HL-60/S4 treated with retinoic acid at 250 ng/mL for 4 days and 3 days (cell line): ENCODE results near the gene ICAM5.

Source experiments
- in situ Hi-C: fragments of 300-500 bp; cut with MboI; formaldehyde crosslinking; loops from 2 replicates; pipeline ENCODE4 v1.7.0; 2022; ENCODE audit warnings: low sequenced_read_pairs

Gene ICAM5

DNA sequence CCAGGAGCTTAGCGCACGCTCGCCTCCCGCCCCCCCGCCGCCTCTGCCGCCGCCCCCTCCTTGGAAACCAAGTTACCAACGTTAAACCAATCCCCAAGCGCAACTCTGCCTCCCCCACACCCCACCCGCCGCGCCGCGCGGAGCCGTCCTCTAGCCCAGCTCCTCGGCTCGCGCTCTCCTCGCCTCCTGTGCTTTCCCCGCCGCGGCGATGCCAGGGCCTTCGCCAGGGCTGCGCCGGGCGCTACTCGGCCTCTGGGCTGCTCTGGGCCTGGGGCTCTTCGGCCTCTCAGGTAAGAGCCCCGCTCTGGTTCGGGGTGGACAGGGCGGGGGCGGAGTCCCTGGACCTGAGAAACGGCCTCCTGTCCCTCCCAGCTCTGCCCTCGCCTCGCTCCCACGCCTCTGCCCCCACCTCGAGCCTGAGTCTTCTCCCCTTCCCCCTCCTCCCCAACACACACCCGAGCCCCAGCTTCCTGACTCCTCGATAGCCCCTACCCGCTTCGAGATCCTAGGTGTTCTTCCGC is at the start of gene ICAM5:
TSS of gene ICAM5 (plus strand) at position 117 of the 521 bp plus-strand sequence. CDS start at position 209, 92 bp downstream.
- in situ Hi-C loops = no loop called here

DNA sequence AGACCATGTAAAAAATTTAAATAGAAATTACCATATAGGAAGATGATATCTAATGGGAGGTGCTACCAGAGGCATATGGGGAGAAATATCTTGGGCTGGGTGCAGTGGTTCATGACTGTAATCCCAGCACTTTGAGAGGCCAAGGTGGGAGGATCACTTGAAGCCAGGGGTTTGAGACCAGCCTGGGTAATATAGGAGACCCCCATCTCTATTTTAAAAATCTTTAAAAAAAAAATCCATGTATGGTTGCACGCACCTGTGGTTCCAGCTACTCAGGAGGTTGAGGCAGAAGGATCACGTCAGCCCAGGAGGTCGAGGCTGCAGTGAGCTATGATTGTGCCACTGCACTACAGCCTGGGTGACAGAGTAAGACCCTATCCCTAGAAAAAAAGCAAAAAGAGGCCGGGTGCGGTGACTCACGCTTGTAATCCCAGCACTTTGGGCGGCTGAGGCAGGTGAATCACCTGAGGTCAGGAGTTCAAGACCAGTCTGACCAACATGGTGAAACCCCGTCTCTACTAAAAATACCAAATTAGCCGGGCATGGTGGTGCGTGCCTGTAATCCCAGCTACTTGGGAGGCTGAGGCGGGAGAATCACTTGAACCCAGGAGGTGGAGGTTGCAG is 47.8 kb upstream of the ICAM5 start:
- in situ Hi-C loops = loop anchor here (10.0 kb wide), 1 partner anchor 307 kb away; the partner anchor contains the start of gene OLFM2

DNA sequence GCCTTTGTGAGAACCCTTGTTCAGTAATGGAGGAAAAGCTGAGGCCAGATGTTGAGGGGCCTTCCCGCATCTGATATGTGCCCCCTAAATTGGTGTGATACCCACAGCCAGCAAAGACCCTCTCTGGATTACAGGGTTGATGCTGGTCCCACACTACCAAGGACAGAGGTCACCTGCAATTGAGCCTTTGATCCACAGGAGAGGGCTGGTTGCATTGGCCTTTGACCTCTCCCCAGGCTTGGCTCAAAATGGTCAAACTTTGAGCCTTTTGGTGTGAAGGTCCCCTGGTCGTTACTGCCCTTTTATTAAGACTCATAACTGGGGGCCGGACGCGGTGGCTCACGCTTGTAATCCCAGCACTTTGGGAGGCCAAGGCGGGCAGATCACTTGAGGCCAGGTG is 46.1 kb upstream of the ICAM5 start:
- in situ Hi-C loops = loop anchor here (10.0 kb wide), 1 partner anchor 309 kb away; the partner anchor contains the start of gene OLFM2

- in situ Hi-C loops = loop anchor here (10.0 kb wide), 1 partner anchor 311 kb away; the partner anchor contains the start of gene OLFM2
These were observed 44.4 kb upstream of the ICAM5 start for GRCh38 chr19:10245189-10245939.

DNA sequence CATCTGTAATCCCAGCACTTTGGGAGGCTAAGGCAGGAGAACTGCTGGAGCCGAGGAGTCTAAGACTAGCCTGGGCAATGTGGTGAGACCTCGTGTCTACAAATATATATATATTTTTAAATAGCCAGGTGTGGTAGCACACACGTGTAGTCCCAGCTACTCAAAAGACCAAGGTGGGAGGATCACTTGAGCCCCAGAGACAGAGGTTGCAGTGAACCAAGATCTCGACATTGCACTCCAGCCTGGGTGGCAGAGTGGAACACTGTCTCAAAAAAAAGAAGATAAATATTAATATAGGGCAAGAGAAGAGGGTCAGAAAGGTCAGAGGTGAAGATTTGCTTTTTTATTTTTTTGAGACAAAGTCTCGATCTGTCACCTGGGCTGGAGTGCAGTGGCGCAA is 43.2 kb upstream of the ICAM5 start:
- in situ Hi-C loops = loop anchor here (10.0 kb wide), 1 partner anchor 312 kb away; the partner anchor contains the start of gene OLFM2

DNA sequence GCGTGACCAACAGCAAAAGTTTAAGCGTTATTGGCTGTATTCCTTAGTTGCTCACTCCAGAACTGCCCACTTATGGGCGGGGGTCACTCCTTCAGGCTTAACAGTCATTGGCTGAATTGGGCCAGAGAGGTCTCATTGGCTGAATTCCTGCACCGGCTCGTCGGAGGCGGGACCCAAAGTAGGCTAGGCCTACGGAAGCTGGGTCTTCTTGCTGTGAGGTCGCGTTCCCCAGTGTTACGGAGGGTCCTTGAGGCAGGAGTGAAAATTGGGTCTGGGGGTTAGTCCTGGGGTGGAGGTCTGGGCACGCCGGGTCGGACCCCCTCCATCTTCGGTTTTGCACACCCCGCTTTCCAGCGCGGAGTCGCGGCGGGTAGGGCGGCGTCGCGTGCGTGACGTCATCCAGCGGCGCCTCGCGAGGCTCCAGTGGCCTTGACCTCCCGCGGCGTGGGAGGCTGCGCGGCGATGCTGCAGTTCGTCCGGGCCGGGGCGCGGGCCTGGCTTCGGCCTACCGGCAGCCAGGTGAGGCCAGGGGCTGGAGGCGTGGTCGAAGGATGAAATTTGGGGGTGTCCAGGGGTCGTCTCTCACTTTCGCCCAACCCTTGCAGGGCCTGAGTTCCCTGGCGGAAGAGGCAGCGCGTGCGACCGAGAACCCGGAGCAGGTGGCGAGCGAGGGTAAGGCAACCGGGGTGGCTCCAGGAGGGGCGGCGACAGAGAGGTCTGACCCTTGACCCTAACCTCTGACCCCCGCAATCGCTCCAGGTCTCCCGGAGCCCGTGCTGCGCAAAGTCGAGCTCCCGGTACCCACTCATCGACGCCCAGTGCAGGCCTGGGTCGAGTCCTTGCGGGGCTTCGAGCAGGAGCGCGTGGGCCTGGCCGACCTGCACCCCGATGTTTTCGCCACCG is 37.7 kb upstream of the ICAM5 start, which contains the start of gene MRPL4:
TSS of gene MRPL4 (plus strand) at position 423 of the 903 bp plus-strand sequence. CDS start at position 463, 40 bp downstream.
- in situ Hi-C loops = no loop called here

DNA sequence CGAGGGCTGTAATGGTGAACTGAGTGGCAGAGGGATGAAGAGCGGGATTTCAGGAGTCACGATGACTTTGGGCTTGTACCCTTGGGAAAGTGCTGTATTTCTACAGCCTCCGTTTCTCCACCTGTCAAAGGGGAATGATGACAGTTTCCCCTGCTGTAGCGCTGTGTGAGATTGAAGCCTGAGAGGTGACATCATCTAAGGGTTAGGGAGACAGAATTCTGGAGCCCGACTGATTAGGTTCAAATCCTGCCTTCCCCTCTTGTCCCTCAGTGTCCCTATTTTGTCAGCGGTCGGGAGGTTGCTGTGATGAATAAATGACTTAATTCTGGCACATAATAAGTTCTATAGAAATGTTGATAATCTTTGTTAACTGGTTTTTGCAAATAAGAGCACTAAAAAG is 37.0 kb upstream of the ICAM5 start:
- in situ Hi-C loops = no loop called here

- in situ Hi-C loops = no loop called here
These were observed 35.5 kb upstream of the ICAM5 start for GRCh38 chr19:10254244-10254643.

- in situ Hi-C loops = no loop called here
These were observed 34.4 kb upstream of the ICAM5 start for GRCh38 chr19:10255358-10255757.

- in situ Hi-C loops = no loop called here
These were observed 33.2 kb upstream of the ICAM5 start for GRCh38 chr19:10256551-10256950.

GRCh38 chr19:10256970-10257615 is 32.7 kb upstream of the ICAM5 start:
- in situ Hi-C loops = no loop called here

- in situ Hi-C loops = no loop called here
These were observed 31.6 kb upstream of the ICAM5 start for GRCh38 chr19:10258080-10258710.

GRCh38 chr19:10259162-10259905 is 30.4 kb upstream of the ICAM5 start:
- in situ Hi-C loops = no loop called here

DNA sequence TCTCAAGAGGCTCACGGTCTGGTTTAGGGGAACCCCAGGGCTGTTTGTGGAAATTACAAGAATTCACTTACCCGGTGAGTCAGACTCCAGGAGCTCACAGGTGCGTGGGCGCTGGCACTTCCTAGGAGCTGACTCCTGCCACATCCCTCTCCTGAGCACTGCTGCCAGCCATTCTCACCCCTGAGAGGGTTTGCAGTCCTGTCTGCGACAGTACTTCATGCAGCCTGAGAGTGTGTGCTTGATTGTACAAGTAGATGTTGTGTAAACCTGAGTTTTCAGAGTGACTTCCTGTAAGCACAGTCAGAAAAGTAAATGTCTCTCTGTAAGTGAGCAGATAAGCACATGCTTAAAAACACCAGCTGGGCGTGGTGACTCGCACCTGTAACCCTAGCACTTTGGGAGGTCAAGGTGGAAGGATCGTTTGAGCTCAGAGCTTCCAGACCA is 29.6 kb upstream of the ICAM5 start:
- in situ Hi-C loops = no loop called here

GRCh38 chr19:10262771-10263170 is 27.0 kb upstream of the ICAM5 start:
- in situ Hi-C loops = no loop called here

DNA sequence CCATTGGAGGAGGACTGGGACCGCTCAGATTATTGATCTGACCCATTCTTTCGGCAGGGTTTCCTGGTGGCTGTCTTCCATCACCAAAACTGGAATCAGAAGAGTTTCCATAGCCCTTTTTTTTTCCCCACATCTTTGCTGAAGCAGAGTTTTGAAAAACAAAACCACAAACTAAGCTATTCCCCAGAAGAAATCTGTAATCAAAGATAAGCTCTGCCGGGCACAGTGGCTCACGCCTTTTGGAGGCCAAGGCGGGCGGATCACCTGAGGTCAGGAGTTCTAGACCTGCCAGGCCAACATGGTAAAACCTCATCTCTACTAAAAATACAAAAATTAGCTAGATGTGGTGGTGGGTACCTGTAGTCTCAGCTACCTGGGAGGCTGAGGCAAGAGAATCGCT is 23.0 kb upstream of the ICAM5 start:
- in situ Hi-C loops = no loop called here

DNA sequence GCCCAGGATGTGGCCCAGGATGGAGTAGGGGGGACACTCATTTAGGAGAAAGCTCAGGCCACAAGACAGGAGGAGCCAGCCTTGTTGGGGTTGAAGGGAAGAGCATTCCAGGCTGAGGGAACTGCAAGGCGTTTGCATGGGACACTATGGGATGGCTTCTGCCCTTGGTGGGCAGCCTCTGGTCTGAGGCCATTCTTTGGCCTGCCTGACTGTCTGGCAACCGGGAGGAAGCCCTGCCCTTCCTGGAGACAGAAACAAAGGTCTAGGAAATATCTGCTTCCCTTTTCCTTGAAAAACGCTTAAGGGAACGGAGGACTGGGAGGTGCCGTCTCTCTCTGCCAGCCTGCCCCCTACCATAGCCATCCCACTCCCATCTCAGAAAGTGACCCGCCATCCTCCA is 21.7 kb upstream of the ICAM5 start:
- in situ Hi-C loops = no loop called here

- in situ Hi-C loops = loop anchor here (5.0 kb wide), 1 partner anchor 118 kb away; no protein-coding TSS in a partner anchor
These were observed 20.2 kb upstream of the ICAM5 start for GRCh38 chr19:10269333-10270179.
